NCI-H2029 treated with DMSO at 0.1 percent for 48 hours (cell line): ENCODE data around the gene ZNF14.
"Not testable (repeated sequence)": the region's sequence is repeated elsewhere in the genome, so short reads cannot be mapped to it uniquely, and the experiment has no call there.

Source experiments
- DNase-seq: peaks from one replicate; lab custom pipeline; 2025; lab: John Stamatoyannopoulos, UW

Gene ZNF14

DNA sequence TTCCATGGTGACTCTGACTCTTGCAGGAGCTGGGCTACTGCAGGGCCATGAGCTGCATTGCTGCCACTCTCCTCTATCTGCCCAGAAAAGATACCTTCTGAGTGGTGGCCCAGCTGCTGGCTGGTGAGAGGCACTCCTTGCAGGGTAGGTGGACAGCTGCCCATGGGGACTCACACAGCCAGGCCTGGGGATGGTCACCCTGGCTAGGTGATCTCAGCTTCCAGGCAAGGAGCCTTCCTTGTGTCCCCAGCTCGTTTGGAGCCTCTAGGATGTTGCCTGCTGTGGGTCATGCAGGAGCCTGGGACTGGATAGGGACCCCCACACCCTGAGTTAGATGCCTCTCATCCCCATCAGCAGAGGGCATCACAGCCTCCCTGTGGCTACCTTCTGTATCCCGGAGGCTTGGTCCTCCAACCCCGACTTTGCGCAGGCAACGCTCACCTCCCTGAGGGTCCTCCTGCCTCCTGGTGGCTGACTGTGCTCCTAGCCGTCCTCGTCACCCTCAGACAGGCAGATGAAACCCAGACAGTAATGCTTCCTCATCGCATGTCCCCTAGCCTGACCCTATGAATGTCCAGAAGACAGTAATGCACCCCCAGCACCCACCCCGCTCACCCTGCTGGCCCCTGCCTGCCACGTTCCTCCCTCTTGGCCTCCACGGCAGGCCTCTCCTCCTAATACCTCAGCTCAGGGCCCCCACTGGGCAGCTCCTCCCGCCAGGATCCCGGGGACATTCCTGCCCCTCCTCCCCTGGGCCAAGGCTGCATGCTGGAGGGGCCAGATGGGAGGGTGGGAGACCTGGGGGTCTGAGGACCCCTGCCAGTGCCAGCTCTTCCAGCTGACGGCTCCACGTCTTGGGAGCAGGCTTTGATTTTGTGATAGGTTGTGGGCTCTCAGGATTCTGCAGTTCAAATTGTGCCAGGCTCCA, 13.6 kb upstream of the ZNF14 start:
- no peak for DNase-seq

DNA sequence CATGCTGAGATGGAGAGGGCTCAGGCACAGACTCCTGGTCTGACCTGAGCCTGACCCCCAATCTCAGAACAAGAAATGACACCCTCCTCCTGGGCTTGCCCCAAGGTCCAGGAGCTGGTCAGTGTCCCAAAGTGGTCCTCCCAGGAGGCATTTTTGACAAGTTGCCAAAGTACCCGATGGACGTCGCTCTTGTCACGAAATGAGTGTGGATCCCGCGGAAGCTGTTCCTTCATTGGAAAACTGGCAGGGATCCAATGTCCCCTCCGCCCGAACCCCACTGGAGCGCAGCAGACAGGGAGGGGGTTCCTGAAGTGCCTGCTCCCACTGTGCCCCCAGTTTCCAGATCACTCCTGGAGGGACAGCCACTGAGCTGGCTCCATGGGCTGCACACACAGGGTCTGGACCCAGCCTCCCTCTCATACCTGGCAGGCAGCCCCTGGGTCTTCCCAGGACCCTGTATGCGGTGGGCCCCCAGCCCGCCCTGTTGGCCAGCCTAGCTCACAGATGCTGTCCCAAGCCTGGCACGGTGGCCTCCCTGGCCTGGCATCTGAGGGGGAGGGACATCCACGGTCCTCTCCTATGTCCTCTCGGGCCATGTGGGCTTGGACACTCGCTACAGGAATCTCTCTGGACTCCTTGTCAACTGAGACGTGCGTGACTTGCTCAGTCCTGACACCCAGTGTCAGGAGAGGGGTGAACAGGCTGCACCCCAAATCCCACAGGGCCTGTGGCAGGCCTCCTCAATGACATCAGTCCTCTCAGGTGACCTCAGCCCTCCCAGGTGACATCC, 12.8 kb upstream of the ZNF14 start:
- no peak for DNase-seq

DNA sequence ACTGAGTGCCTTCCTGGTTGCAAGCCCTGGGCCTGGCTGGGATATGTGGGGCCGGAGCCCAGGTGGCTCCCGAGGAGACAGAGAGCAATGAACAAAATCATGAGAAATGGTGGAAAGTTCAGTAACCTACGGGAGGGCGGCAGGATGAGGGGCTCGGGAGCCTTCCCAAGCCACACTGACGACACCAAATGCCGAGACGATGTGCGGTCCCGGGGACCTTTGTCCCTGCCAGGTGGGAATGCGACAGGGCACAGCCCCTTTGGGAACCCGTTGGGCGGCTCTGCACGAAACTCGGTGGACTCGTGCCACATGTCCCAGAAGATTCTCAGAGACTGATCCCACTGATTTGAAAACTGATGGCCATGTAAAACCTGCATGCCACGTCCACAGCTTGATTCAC, 11.7 kb upstream of the ZNF14 start:
- DNase-seq: no peak

GRCh38 chr19:19743921-19744320, 11.0 kb upstream of the ZNF14 start:
- not testable (repeated sequence) for DNase-seq

GRCh38 chr19:19743176-19743575, 10.3 kb upstream of the ZNF14 start:
- no peak for DNase-seq

GRCh38 chr19:19742773-19743172, 9.9 kb upstream of the ZNF14 start:
- no peak for DNase-seq

- no peak for DNase-seq
Measured at GRCh38 chr19:19741184-19741583, 8.3 kb upstream of the ZNF14 start.

DNA sequence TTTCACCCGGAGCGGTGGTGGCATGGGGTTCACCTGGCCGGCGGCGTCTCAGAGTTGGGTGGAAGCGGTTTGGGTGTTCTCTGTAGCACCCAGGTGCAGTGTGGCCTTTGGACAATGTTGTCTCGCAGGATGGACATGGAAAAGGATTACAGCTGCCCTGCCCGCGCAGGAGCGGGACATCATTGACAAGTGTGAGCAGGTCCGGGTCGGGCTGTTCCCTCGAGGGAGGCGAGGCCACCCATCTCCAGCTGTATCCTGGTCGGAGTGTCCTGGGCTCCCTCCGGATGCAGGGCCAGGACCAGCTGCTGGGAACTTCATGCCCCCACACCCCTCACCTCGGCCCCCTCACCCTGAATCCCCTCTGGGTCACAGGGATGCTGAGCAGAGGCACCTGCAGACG, 7.8 kb upstream of the ZNF14 start:
- DNase-seq: no peak

GRCh38 chr19:19738564-19738963, 5.7 kb upstream of the ZNF14 start:
- DNase-seq: no peak

DNA sequence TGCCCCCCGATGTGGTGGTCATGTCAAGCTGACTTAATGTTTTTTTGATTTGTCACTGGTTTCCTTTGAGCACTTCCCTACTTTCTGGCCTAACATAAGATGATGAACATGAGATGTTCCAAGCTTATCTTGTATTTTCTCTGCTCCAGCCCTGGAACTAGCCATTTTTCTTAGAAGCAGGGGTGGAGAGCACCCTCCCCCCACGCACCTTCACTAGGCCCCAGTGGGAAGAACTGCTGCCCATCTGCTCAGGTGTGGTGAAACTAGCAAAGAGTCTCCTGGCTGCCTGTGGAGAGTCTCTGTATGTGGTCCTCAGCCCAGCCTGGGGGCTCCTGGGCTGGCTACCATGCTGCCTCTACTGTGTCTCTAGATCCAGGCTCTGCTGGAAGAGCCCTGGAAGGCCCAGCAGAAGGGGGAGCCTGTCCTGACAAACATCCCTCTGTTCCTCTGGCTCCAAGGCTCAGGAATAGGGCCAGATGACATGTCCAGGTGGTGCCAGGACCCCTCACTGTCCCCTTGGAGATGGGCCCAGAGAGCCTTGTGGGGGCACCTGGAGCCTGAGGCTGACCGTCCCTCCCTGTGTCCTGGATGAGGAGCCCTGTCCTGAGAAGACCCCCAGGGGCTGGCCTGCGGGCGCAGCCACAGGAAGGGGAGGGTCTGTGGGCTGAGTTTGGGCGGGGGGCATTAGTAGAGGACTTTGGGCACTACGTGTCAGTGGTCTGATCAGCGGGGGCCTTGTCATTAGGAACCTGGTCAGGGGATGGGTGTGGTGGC, 4.8 kb upstream of the ZNF14 start:
- no peak for DNase-seq

DNA sequence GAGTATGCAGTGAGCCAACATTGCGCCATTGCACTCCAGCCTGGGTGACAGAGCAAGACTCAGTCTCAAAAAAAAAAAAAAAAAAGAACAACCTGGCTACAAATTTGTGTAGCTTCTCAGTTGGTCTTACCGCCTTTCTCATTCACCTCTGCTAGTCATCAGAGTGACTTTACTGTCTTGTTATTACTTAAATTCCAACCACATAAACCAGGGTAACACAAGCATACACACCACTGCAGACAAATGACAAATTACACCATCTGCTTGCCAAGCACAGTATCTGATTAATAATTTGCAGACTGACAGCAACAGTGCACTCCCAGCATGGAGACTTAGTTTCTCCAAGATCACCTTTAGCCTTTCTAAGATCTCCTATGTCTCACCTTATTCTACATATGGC, 11.0 kb downstream of the ZNF14 start:
- DNase-seq: no peak

- DNase-seq: no peak
Measured at GRCh38 chr19:19719798-19720197, 13.1 kb downstream of the ZNF14 start.

DNA sequence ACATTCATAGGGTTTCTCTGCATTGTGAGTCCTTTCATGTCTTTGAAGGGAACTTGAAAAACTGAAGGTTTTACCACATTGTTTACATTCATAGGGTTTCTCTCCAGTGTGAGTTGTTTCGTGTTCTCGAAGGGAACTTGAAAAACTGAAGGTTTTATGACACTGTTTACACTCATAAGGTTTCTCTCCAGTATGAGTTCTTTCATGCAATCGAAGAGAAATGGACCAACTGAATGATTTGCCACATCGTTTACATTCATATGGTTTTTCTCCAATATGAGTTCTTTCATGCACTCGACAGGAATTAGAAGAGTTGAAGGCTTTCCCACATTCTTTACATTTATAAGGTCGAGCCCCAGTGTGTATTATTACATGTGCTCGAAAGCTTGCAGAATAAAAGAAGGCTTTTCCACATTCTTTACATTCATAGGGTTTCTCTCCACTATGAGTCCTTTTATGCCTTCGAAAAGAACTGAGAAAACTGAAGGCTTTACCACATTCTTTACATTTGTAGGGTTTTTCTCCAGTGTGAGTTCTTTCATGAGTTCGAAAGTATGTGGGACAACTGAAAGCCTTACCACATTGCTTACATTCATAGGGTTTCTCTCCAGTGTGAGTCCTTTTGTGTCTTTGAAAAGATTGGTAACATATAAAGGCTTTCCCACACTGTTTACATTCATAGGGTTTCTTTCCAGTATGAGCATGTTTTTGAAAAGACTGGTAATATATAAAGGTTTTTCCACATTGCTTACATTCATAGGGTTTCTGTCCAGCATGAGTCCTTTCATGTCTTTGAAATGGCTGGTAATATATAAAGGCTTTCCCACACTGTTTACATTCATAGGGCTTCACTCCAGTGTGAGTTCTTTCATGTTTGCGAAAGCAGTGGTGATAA, 20.7 kb downstream of the ZNF14 start:
- DNase-seq: no peak

DNA sequence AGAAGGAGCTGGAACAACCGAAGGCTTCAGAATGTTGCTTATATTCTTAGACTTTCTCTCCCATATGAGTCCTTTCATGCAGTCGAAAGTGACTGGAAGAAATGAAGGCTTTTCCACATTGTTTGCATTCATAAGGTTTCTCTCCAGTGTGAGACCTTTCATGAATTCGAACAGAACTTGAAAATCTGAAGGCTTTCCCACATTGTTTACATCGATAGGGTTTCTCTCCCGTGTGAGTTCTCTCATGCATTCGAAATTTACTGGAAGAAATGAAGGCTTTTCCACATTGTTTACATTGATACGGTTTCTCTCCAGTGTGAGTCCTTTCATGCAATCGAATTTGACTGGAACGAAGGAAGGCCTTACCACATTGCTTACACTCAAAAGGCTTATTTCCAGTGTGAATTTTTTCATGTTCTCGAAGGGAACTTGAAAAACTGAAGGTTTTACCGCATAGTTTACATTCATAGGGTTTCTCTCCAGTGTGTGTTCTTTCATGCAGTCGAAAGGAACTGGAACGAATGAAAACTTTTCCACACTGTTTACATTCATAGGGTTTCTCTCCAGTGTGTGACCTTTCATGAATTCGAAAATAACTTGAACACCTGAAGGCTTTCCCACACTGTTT, 21.5 kb downstream of the ZNF14 start:
- no peak for DNase-seq

- DNase-seq: no peak
Measured at GRCh38 chr19:19710506-19710905, 22.4 kb downstream of the ZNF14 start.

DNA sequence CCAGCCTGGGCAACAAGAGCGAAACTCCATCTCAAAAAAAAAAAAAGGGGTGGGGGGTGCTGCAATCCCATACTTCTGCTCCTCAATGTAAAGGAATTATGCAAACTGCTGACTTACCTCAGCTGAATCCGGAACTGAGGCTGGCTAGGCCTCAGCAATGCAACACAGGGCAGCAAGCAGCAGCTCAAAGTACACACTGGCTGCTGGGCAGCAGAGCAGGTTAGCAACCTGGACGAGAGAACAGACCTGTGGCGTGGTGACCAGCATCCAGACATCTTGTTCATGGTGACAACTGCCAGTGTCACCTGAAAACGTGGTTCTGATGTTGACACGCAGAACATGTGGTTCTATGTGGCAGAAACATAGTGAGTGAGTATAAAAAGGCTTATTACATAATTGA, 28.1 kb downstream of the ZNF14 start:
- DNase-seq: no peak

DNA sequence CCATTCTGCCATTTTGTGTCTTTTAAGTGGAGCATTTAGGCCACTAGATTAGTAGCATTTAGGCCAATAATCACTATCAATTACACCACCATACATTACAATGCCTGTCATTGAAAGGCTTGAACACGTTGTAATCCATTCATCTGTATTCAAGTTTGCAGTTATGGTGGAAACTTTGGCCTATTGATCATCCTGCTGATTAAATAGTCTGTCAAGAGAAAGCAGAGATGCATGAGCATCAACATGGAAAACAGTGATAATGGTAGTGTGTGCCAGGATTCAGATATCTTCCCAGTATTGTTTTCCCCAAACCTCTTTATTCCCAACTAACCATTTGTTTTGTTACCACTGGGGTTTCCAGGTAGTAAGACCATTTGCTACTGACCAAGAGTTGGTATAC, 32.4 kb downstream of the ZNF14 start:
- DNase-seq: not testable (repeated sequence)

DNA sequence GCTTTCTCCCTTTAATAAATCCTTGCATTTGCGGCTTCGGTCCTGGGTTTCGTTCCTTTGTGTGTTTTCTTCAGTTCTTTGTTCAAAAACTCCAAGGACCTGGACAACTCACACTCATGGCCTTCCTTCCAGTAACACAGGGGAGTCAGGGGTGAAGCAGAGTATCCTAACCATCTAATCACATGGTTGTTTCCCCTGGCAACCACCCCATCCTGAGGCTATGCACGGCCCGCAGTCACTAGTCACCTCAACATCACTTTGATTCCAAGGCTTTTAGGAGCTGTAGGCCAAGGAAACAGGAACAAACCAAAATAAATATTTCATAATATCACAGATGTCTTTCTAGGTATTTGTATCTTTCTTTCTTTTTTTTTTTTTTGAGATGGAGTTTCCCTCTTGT, 35.3 kb downstream of the ZNF14 start:
- DNase-seq: no peak

GRCh38 chr19:19696386-19696785, 36.5 kb downstream of the ZNF14 start:
- no peak for DNase-seq

- DNase-seq: no peak
Measured at GRCh38 chr19:19691683-19692082, 41.2 kb downstream of the ZNF14 start.

GRCh38 chr19:19689023-19689422, 43.9 kb downstream of the ZNF14 start:
- DNase-seq: not testable (repeated sequence)
